K562 (cell line): Measurements from ENCODE around the gene BAD.

Experiments used
- MAFK ChIP-seq: IDR thresholded peaks from 2 replicates; pipeline ENCODE4 v1.6.1; 2011; ENCODE audit warnings: low read length, improper control_type of control experiment
- NFE2L1 ChIP-seq: fragments of 450-650 bp; IDR thresholded peaks from 2 replicates; pipeline ENCODE4 v1.6.1; 2016; ENCODE audit warnings: missing genetic modification characterization, low read depth, mild to moderate bottlenecking, missing compliant biosample characterization, moderate library complexity, borderline replicate concordance
- TF ChIP-seq, protein P1 (sequence below): IDR thresholded peaks from 3 replicates; pipeline ENCODE4 v1.6.1; 2011; ENCODE audit warnings: borderline replicate concordance, mild to moderate bottlenecking; ENCODE audit not compliant: insufficient read length, insufficient read depth
- TF ChIP-seq, protein P2 (sequence below), 2 experiments: fragments of 450-650 bp; formaldehyde crosslinking in 1 of 2; IDR thresholded peaks; 2 replicates each; pipeline versions ENCODE4 v1.4.0 to v1.6.1; 2014 to 2020; ENCODE audit warnings: mild to moderate bottlenecking in 2 of 2, borderline replicate concordance in 1 of 2, low read depth in 1 of 2
- TF ChIP-seq, protein P3 (sequence below), 3 experiments: IDR thresholded peaks in 2 of 3; conservative IDR thresholded peaks in 1 of 3; 2 replicates each; pipeline ENCODE4 v1.5.1; 2011 to 2012; ENCODE audit warnings: low read length in 3 of 3, mild to moderate bottlenecking in 3 of 3, control low read depth in 2 of 3, improper control_type of control experiment in 1 of 3, inconsistent platforms in 1 of 3, low read depth in 1 of 3, mixed read lengths in 1 of 3, moderate library complexity in 1 of 3; ENCODE audit not compliant: insufficient read depth in 2 of 3
- TF ChIP-seq, protein P4 (sequence below): sonication (generic); formaldehyde crosslinking; IDR thresholded peaks from 2 replicates; pipeline ENCODE4 v1.8.0; 2023; ENCODE audit warnings: mild to moderate bottlenecking, missing genetic modification reagents

DNA sequence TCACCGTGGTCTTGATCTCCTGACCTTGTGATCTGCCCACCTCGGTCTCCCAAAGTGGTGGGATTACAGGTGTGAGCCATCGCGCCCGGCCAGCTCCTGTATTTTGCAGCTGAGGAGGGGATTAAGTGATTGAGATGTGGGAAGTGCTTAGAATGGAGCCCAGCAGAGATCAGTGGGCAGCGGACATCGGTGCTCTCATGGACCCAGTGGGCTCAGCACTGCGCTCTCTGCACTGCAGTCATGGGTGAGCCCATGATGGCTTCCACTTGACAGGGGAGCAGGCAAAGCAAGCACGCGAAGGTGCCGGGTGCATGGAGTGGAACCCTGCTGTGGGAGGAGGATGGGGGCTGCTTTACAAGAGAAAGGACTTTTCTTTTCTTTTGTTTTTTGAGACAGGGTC lies 46.4 kb upstream of the BAD start:
- TF ChIP-seq, protein P1, sequence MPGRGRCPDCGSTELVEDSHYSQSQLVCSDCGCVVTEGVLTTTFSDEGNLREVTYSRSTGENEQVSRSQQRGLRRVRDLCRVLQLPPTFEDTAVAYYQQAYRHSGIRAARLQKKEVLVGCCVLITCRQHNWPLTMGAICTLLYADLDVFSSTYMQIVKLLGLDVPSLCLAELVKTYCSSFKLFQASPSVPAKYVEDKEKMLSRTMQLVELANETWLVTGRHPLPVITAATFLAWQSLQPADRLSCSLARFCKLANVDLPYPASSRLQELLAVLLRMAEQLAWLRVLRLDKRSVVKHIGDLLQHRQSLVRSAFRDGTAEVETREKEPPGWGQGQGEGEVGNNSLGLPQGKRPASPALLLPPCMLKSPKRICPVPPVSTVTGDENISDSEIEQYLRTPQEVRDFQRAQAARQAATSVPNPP = no peak
- TF ChIP-seq, protein P2, sequence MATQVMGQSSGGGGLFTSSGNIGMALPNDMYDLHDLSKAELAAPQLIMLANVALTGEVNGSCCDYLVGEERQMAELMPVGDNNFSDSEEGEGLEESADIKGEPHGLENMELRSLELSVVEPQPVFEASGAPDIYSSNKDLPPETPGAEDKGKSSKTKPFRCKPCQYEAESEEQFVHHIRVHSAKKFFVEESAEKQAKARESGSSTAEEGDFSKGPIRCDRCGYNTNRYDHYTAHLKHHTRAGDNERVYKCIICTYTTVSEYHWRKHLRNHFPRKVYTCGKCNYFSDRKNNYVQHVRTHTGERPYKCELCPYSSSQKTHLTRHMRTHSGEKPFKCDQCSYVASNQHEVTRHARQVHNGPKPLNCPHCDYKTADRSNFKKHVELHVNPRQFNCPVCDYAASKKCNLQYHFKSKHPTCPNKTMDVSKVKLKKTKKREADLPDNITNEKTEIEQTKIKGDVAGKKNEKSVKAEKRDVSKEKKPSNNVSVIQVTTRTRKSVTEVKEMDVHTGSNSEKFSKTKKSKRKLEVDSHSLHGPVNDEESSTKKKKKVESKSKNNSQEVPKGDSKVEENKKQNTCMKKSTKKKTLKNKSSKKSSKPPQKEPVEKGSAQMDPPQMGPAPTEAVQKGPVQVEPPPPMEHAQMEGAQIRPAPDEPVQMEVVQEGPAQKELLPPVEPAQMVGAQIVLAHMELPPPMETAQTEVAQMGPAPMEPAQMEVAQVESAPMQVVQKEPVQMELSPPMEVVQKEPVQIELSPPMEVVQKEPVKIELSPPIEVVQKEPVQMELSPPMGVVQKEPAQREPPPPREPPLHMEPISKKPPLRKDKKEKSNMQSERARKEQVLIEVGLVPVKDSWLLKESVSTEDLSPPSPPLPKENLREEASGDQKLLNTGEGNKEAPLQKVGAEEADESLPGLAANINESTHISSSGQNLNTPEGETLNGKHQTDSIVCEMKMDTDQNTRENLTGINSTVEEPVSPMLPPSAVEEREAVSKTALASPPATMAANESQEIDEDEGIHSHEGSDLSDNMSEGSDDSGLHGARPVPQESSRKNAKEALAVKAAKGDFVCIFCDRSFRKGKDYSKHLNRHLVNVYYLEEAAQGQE (IDR thresholded peaks at IDR 0.05; ENCODE audit: borderline replicate concordance) = no peak
- TF ChIP-seq, protein P2 (CRISPR knock-in tag; IDR thresholded peaks at IDR 0.05; ENCODE audit: low read depth) = no peak
- TF ChIP-seq NFE2L1 (tag) (no peak), MAFK (no peak)
- TF ChIP-seq, protein P3, sequence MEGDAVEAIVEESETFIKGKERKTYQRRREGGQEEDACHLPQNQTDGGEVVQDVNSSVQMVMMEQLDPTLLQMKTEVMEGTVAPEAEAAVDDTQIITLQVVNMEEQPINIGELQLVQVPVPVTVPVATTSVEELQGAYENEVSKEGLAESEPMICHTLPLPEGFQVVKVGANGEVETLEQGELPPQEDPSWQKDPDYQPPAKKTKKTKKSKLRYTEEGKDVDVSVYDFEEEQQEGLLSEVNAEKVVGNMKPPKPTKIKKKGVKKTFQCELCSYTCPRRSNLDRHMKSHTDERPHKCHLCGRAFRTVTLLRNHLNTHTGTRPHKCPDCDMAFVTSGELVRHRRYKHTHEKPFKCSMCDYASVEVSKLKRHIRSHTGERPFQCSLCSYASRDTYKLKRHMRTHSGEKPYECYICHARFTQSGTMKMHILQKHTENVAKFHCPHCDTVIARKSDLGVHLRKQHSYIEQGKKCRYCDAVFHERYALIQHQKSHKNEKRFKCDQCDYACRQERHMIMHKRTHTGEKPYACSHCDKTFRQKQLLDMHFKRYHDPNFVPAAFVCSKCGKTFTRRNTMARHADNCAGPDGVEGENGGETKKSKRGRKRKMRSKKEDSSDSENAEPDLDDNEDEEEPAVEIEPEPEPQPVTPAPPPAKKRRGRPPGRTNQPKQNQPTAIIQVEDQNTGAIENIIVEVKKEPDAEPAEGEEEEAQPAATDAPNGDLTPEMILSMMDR (IDR thresholded peaks at IDR 0.05 in 2 of 3, conservative IDR thresholded peaks at IDR 0.05 in 1 of 3; ENCODE audit: insufficient read depth in 2 of 3, low read depth in 1 of 3, low read length in 3 of 3) = no peak
- TF ChIP-seq, protein P4, sequence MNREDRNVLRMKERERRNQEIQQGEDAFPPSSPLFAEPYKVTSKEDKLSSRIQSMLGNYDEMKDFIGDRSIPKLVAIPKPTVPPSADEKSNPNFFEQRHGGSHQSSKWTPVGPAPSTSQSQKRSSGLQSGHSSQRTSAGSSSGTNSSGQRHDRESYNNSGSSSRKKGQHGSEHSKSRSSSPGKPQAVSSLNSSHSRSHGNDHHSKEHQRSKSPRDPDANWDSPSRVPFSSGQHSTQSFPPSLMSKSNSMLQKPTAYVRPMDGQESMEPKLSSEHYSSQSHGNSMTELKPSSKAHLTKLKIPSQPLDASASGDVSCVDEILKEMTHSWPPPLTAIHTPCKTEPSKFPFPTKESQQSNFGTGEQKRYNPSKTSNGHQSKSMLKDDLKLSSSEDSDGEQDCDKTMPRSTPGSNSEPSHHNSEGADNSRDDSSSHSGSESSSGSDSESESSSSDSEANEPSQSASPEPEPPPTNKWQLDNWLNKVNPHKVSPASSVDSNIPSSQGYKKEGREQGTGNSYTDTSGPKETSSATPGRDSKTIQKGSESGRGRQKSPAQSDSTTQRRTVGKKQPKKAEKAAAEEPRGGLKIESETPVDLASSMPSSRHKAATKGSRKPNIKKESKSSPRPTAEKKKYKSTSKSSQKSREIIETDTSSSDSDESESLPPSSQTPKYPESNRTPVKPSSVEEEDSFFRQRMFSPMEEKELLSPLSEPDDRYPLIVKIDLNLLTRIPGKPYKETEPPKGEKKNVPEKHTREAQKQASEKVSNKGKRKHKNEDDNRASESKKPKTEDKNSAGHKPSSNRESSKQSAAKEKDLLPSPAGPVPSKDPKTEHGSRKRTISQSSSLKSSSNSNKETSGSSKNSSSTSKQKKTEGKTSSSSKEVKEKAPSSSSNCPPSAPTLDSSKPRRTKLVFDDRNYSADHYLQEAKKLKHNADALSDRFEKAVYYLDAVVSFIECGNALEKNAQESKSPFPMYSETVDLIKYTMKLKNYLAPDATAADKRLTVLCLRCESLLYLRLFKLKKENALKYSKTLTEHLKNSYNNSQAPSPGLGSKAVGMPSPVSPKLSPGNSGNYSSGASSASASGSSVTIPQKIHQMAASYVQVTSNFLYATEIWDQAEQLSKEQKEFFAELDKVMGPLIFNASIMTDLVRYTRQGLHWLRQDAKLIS (CRISPR knock-in tag) = no peak
